A549 (cell line): Measurements from ENCODE around the gene HEG1.

Experiments used
- BHLHE40 ChIP-seq: IDR thresholded peaks from 2 replicates; pipeline ENCODE4 v1.6.1; 2012; ENCODE audit warnings: low read depth, low read length, inconsistent platforms
- CBX2 ChIP-seq: fragments of 200-600 bp; sonication (generic); IDR thresholded peaks from 2 replicates; pipeline ENCODE4 v1.6.1; 2016; ENCODE audit warnings: low read depth, mild to moderate bottlenecking, borderline replicate concordance
- CTCF ChIP-seq: fragments of >200 bp; sonication (Bioruptor Twin); formaldehyde crosslinking; IDR thresholded peaks from 3 replicates; pipeline ENCODE4 v1.5.1; 2016
- EHMT2 ChIP-seq: fragments of 200-600 bp; sonication (generic); IDR thresholded peaks from 2 replicates; pipeline ENCODE4 v1.6.1; 2016; ENCODE audit warnings: antibody characterized with exemption, low read depth, mild to moderate bottlenecking, moderate library complexity
- EP300 ChIP-seq, 2 experiments: fragments of >200 bp; sonication (Bioruptor Twin); formaldehyde crosslinking; IDR thresholded peaks; 2 replicates in 1 of 2; 3 replicates in 1 of 2; pipeline ENCODE4 v1.6.1; 2016 to 2017
- JUNB ChIP-seq: fragments of >200 bp; sonication (Bioruptor Twin); formaldehyde crosslinking; IDR thresholded peaks from 2 replicates; pipeline ENCODE4 v1.6.1; 2016
- MAX ChIP-seq: IDR thresholded peaks from 2 replicates; pipeline ENCODE4 v1.6.1; 2012
- POLR2A ChIP-seq: IDR thresholded peaks from 2 replicates; pipeline ENCODE4 v1.6.1; 2012; ENCODE audit warnings: mild to moderate bottlenecking, low read length
- POLR2AphosphoS2 ChIP-seq: conservative IDR thresholded peaks from 2 replicates; pipeline ENCODE4 v1.6.1; 2012; ENCODE audit warnings: low read length, improper control_type of control experiment, inconsistent platforms
- RCOR1 ChIP-seq: fragments of 150-350 bp; IDR thresholded peaks from 2 replicates; pipeline ENCODE4 v1.6.1; 2014; ENCODE audit warnings: antibody characterized with exemption, low read length, low read depth
- RFX5 ChIP-seq: fragments of 450-650 bp; IDR thresholded peaks from 2 replicates; pipeline ENCODE4 v1.7.1; 2014; ENCODE audit warnings: antibody characterized with exemption, mild to moderate bottlenecking, moderate library complexity
- SMC3 ChIP-seq: fragments of >200 bp; sonication (Bioruptor Twin); formaldehyde crosslinking; IDR thresholded peaks from 3 replicates; pipeline ENCODE4 v1.6.1; 2018; ENCODE audit warnings: inconsistent platforms

- TF ChIP-seq RCOR1 (no peak), POLR2A (no peak), RFX5 (no peak), CTCF (no peak), BHLHE40 (no peak), JUNB (no peak), MAX (no peak), CBX2 (no peak), EHMT2 (no peak), POLR2AphosphoS2 (no peak), EP300 (IDR thresholded peaks at IDR 0.05) (no peak), SMC3 (no peak)
Measured at GRCh38 chr3:124952282-124952855, 103.4 kb downstream of the HEG1 start.
